ENCODE measurements around the gene CD2AP.
"Not testable (repeated sequence)": the region's sequence is repeated elsewhere in the genome, so short reads cannot be mapped to it uniquely, and the experiment has no call there.

CD2AP gene

DNA sequence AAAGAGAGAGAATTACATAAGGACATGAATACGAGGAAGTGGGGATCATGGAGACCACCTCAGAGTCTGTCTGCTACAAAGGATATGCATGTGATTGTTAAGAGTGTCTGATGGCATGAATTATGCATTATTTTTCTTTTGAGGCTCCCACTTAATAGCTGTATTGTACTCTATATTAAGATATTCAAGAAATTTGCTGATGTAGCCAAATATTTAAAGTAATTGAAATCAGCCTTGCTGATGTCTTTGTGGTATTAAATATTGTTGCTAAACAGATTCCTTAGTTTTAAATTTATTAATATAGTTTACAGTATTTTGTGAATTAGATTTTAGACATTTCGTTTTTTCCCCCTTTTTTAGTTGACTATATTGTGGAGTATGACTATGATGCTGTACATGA is 25.3 kb downstream of the CD2AP start:
- no peak for DNase-seq

DNA sequence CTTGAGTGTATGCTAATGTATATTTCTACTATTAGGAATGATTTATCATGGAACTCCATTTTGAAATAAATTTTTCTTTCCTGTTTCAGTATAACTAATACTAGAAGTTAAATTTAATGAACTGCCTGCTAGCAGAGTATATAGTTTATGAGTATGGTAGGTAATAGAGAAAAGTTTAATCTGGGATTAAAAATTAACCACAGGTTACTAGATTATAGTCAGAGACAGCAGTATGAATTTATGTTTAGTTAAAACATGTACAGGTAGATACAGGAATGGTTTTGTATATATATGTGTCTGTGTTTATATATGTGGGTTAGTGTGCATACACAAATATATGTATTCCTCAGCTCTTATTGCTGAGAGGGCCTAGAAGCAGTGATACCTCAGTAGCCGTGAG is 32.3 kb downstream of the CD2AP start:
- no peak for DNase-seq

DNA sequence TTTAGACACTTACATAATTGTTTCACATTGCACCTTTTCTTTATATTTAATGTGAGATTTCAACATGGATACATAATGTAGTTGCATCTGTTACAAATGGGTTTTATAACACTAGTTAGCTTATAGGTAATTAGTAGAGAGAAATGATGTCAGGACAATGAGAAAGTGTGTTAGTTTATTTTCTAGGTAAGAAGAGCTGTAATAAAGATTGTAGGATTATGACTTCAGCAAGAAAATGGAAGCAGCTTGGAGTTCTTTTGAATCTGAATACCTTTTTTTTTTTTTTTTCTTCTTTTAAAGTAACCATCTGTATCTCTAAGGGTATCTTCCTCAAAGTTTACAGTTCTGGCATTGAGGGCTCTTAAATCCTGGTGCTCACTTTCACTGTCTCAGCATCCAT is 35.3 kb downstream of the CD2AP start:
- DNase-seq: no peak

- DNase-seq: no peak
Measured at GRCh38 chr6:47519279-47519678, 41.7 kb downstream of the CD2AP start.

GRCh38 chr6:47520282-47520681 is 42.7 kb downstream of the CD2AP start:
- DNase-seq: no peak

- DNase-seq: no peak
Measured at GRCh38 chr6:47521961-47522360, 44.4 kb downstream of the CD2AP start.

DNA sequence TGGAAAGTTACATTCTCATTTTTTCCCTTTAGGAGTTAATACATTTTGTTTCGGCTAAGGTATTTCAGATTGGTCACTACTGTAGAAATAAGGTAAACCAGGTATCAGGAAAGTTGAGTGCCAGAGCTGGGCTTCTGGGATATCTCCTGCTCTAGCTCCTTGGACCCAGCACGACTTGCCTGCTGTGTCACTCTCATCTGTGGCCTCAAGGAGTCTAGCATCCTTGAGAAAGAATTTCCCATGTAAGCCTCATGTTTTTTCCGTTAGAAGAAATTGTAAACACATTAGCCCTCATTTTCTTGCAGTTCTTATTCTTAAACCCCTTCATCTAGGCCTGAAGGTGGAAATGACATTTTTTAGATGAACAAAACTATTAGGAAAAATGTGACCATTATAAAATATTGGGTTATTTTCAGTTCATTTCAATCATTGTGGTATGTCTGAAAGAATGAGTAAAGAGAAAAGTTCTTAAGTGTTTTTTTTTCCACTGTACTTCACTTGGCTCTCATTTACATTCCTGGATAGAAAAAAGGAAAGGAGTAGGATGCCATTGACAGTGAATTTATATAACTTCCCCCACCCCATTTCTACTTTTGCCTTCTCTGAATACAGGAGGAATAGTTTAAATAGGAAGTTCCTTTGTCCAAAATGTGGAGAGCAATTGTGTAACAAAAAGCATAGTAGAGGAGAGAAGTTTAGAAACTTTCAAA is 46.7 kb downstream of the CD2AP start:
- no peak for DNase-seq

GRCh38 chr6:47525330-47526057 is 47.9 kb downstream of the CD2AP start:
- DNase-seq: no peak

- DNase-seq: no peak
Measured at GRCh38 chr6:47527274-47527673, 49.7 kb downstream of the CD2AP start.

DNA sequence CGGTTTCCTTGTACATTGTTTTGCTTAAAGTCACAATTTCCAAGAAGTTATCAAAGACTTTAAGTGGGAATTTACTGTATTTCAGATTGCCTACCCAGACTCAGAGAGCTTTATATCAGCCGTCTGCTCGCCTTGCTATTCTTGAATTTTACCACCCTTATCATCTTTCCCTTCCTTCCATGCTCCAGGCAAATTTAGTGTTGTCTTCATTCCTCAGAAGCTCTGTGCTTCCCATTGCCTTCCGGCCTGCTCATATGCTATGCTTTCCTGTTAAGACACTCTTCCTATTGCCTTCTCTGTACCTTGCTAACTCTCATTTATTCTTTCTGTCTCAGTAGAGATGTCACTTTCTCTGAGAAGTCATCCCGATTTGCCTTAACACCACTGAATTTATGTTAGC is 52.1 kb downstream of the CD2AP start:
- DNase-seq: no peak

DNA sequence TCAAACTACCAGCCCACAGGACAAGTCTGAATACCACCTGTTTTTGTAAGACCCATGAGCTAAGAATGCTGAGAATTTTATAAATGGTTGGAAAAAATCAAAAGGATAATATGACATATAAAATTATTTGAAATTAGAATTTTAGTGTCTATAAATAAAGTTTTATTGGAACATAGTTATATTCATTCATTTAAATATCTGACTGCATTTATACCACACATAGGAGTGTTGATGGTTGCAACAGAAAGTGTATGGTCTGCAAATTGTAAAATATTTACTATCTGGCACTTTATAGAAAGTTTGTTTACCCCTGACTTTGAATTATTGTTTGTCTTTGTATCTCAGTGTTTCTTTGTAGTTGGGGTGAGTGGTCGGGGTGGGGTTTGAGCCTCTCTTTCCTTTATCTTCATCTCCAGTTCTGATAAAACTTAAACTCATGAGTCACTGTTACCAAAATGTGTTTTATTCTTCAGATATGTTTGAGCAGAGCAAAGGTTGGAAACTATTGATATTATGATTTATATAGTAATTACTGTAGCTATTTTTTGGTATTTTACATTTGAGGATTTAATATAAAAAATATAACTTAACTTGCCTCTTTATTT is 55.5 kb downstream of the CD2AP start:
- no peak for DNase-seq

DNA sequence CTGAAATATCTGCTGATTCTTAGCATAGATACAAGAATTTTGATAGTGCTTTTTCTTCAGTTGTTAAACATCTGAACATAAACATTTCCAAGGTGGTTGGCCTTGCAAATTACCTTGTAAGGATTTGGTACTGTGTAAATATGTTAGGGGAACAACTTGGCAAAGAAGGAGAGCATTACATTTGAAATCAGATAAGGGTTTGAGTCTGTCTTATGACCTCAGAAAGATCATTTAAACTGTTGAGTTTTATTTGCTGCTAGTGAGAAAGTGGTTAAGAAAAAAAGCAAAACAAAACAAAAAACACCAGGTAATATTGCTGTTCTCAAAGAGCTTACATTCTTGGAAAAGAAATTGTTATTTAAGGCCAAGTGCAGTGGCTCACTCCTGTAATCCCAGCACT is 56.5 kb downstream of the CD2AP start:
- DNase-seq: no peak

DNA sequence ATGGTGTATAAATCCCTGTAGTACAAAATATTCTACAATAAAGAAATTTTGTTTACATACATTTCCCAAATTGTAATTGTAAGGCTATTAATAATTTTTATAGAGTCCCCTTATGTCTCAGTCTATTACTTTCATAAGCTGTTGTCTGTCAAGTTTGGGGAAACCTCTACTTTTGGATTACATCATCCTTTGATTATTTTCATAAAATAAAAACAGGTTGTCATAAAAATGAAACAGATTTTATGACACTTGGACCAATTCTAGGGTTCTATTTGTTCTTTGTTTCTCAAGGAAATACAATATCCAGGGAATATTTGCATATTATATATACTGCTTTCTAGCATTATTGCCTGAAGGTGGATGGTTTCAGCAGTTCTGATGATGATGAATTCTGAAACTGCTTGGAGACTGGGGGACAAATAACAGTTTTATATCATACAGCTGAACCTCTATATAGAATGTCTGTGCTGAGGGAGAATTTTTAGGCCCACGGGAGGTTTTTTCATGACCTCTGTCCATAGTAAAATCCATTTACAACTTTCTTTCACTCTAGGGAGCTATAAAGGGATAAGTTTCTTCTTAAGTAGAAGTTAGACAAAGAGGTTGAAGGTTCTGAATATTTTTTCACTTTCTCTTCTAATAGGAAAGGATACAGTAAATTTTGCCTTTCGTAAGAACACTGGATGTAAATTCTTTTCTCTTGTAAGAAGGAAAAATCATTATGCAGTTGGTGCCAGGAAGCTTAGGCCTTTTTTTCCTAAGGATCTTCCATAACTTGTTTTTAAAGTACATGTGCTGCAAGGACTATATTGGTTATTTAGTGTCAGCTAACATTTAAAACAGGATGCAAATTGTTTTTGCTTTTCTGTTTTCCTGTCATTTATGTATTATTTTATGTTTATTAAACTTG is 58.0 kb downstream of the CD2AP start:
- DNase-seq: no peak

DNA sequence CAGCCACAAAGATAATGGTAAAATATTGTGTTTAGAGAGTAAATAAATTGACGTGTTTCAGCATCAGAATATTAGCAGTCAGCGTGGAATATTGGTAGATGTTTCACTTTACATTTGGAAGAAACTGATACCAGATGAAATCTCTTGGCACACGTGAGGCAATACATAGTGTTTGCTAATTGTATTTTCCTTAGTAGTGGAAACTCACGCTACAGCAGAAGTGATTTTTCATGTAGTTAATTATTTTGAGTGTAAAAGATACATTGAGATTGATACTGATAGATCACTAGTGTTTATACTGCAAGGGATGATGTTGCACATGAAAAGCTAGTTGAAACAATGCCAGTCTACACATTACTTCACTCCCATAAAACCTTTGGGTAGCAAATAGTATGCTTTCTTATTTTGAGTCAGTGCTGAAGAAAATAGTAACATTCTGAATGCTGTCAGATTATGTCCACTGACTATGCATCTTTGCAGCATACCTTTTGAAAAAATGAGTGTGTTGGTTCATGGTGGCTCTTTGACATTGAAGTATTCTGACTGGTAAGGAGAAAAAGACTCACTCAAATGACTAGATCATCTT is 59.3 kb downstream of the CD2AP start:
- DNase-seq: no peak

GRCh38 chr6:47545223-47545622 is 67.6 kb downstream of the CD2AP start:
- DNase-seq: no peak

- no peak for DNase-seq
Measured at GRCh38 chr6:47551670-47552069, 74.1 kb downstream of the CD2AP start.

- DNase-seq: no peak
Measured at GRCh38 chr6:47552319-47552718, 74.7 kb downstream of the CD2AP start.

DNA sequence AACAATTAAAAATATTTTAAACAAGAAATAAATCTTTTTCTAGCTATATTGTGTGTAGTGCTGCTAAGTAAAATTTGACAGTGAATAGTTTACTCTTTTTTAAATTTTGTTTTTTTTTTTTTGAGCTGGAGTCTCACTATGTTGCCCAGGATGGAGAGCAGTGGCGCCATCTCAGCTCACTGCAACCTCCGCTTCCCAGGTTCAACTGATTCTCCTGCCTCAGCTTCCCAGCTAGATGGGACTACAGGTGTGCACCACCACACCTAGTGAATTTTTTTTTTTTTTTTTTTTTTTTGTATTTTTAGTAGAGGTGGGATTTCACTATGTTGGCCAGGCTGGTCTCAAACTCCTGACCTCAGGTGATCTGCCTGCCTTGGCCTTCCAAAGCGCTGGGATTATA is 75.7 kb downstream of the CD2AP start:
- DNase-seq: not testable (repeated sequence)

- not testable (repeated sequence) for DNase-seq
Measured at GRCh38 chr6:47556459-47556858, 78.9 kb downstream of the CD2AP start.

- no peak for DNase-seq
Measured at GRCh38 chr6:47563162-47563561, 85.6 kb downstream of the CD2AP start.

DNA sequence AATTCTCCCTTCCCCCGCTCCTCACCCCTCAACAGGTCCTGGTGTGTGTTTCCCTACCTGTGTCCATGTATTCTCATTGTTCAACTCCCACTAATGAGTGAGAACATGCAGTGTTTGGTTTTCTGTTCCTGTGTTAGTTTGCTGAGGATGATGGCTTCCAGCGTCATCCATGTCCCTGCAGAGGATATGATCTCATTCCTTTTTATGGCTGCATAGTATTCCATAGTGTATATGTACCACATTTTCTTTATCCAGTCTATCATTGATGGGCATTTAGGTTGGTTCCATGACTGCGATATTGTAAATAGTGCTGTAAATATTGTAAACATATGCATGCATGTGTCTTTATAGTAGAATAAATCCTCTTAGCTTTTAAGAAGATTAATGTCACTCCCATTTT is 89.0 kb downstream of the CD2AP start:
- DNase-seq: not testable (repeated sequence)

DNA sequence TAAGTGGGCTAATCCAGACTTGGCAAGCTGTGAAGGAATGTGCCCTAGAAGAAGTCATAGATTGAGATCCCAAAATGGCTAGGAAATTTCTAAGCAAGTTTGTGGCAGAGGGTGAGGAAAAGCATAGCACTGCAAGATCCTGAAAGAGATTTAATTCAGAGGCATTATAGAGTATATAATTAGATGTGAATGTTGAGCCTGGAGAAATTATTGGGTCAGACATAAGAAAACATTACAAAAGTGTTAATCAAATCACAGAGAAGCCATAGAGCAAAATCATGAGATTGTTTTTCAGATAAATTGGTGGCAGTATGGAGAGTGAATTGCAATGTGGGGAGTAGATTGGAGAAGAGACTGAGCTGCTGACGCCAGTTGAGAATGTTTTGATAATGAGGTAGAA is 90.0 kb downstream of the CD2AP start:
- DNase-seq: no peak

GRCh38 chr6:47571488-47571887 is 93.9 kb downstream of the CD2AP start:
- DNase-seq: no peak
